ENCODE results near the gene NFIA. TPM values are rescaled to one million over a fixed set of nuclear protein-coding genes. Genes with fewer than 3 reads are reported as not detected.

The NFIA gene
- total and polyA plus RNA-seq, 9 of the 15 experiments (the other 6 are each of a cell fraction or from before 2014, with no cell fraction given) = 5.3 to 24.9 (median 9.8) TPM

GRCh38 chr1:61480273-61480935 is 398.0 kb downstream of the NFIA start:
- CTCF ChIA-PET (ENCODE audit: low intra/inter-chr PET ratio) = no interaction called here
- FAIRE-seq = no peak

More at GRCh38 chr1:61480273-61480935, 398.0 kb downstream of the NFIA start:
- H3K9ac ChIP-seq (ENCODE audit: insufficient read depth in 1 of 2, low read depth in 2 of 2, low read length in 2 of 2) = no peak overlapping the region
- H3K9me3 ChIP-seq (replicated peaks; ENCODE audit: control insufficient read depth, insufficient read depth, low read depth, low read length) = no peaks in the 10 kb centered on the region
- in situ Hi-C loops (cut with MboI) = no loop called here
- peaks cover 13 to 43% of the 10 kb centered on the region in 2 experiments; a peak in 4 of 5 replicates for H3K27me3 ChIP-seq (ENCODE audit: control insufficient read depth in 2 of 2, insufficient read depth in 2 of 2, low read length in 2 of 2)
- H3K4me3 ChIP-seq = no peak overlapping the region
- H3K36me3 ChIP-seq (ENCODE audit: control insufficient read depth, insufficient read depth, low read length) = no peaks in the 10 kb centered on the region
- no peaks in the 10 kb centered on the region for H3K9me1 ChIP-seq (ENCODE audit: control insufficient read depth, insufficient read depth, low read length)
- no peak overlapping the region for H2AFZ ChIP-seq (ENCODE audit: low read depth, low read length)
- POLR2A ChIA-PET = interaction anchor here (1.1 kb wide), 1 partner anchor 8 kb away, joined by 4 read pairs; no protein-coding TSS in a partner anchor
- WGBS (ENCODE audit: insufficient coverage, low coverage, missing lambda C conversion rate) = 0% methylated on average over 4 of the region's 4 CpGs
- no peaks in the 10 kb centered on the region for H4K20me1 ChIP-seq (replicated peaks; ENCODE audit: control insufficient read depth, insufficient read depth, low read length)
- intact Hi-C loops (cut with micrococcal nuclease) = no loop called here
- no peaks in the 10 kb centered on the region for H3K4me1 ChIP-seq (replicated peaks in 1 of 2; ENCODE audit: control insufficient read depth in 2 of 2, insufficient read depth in 2 of 2, low read length in 2 of 2)
- ATAC-seq (no peak), DNase-seq (ENCODE audit: extremely low read depth in 1 of 4, low spot score in 3 of 4) (no peak)
- H3K4me2 ChIP-seq (ENCODE audit: insufficient read depth, low read length) = no peak overlapping the region
- no peaks in the 10 kb centered on the region for H3K79me2 ChIP-seq (ENCODE audit: control insufficient read depth, insufficient read depth, low read length)
- TF ChIP-seq ZBTB40 (IDR thresholded peaks at IDR 0.05) (peak; percentile 57), ZBTB40 (CRISPR knock-in tag; IDR thresholded peaks at IDR 0.05) (no peak), CEBPG (CRISPR knock-in tag; IDR thresholded peaks at IDR 0.05) (no peak), CEBPG (tag; conservative IDR thresholded peaks at IDR 0.05 in 1 of 2, IDR thresholded peaks at IDR 0.05 in 1 of 2) (no peak)
- H3K27ac ChIP-seq (ENCODE audit: extremely low read depth, low read depth, low read length) = no peak overlapping the region
- no TSS peak for BruUV-seq (replicated peaks)
